ENCODE data around the gene NFIB.

The NFIB gene

GRCh38 chr9:14240537-14240936, 73.4 kb downstream of the NFIB start:
- in situ Hi-C loops (cut with HindIII; ENCODE audit: low sequenced_read_pairs), result no loop called here
- TF ChIP-seq CTCF (IDR thresholded peaks at IDR 0.05; ENCODE audit: low read depth, low read length, missing control alignments), result no peak
- no peak for DNase-seq (ENCODE audit: low read depth)
- H3K4me3 ChIP-seq (ENCODE audit: low read depth, low read length), result no peak overlapping the region

GRCh38 chr9:14238518-14238917, 75.4 kb downstream of the NFIB start:
- no peak overlapping the region for H3K4me3 ChIP-seq (ENCODE audit: low read depth, low read length)
- peak; percentile 34 for DNase-seq (ENCODE audit: low read depth)
- in situ Hi-C loops (cut with HindIII; ENCODE audit: low sequenced_read_pairs), result no loop called here
- no peak for TF ChIP-seq CTCF (IDR thresholded peaks at IDR 0.05; ENCODE audit: low read depth, low read length, missing control alignments)

- TF ChIP-seq CTCF (IDR thresholded peaks at IDR 0.05; ENCODE audit: low read depth, low read length, missing control alignments), result no peak
- DNase-seq (ENCODE audit: low read depth), result no peak
- no peak overlapping the region for H3K4me3 ChIP-seq (ENCODE audit: low read depth, low read length)
- in situ Hi-C loops (cut with HindIII; ENCODE audit: low sequenced_read_pairs), result no loop called here
Measured at GRCh38 chr9:14238079-14238478, 75.9 kb downstream of the NFIB start.

- DNase-seq (ENCODE audit: low read depth), result no peak
- TF ChIP-seq CTCF (IDR thresholded peaks at IDR 0.05; ENCODE audit: low read depth, low read length, missing control alignments), result no peak
- H3K4me3 ChIP-seq (ENCODE audit: low read depth, low read length), result no peak overlapping the region
- in situ Hi-C loops (cut with HindIII; ENCODE audit: low sequenced_read_pairs), result no loop called here
Measured at GRCh38 chr9:14236591-14236990, 77.3 kb downstream of the NFIB start.

GRCh38 chr9:14232111-14232510, 81.8 kb downstream of the NFIB start:
- DNase-seq (ENCODE audit: low read depth), result no peak
- TF ChIP-seq CTCF (IDR thresholded peaks at IDR 0.05; ENCODE audit: low read depth, low read length, missing control alignments), result no peak
- in situ Hi-C loops (cut with HindIII; ENCODE audit: low sequenced_read_pairs), result no loop called here
- H3K4me3 ChIP-seq (ENCODE audit: low read depth, low read length), result no peak overlapping the region

GRCh38 chr9:14231196-14231990, 82.5 kb downstream of the NFIB start:
- no peak overlapping the region for H3K4me3 ChIP-seq (ENCODE audit: low read depth, low read length)
- no peak for DNase-seq (ENCODE audit: low read depth)
- TF ChIP-seq CTCF (IDR thresholded peaks at IDR 0.05; ENCODE audit: low read depth, low read length, missing control alignments), result no peak
- in situ Hi-C loops (cut with HindIII; ENCODE audit: low sequenced_read_pairs), result no loop called here

Data from astrocyte of the cerebellum (primary cell).